Measurements from ENCODE around the gene ELMO2. TPM values are rescaled to one million over a fixed set of nuclear protein-coding genes. Genes with fewer than 3 reads are reported as not detected.

Gene ELMO2
- total and polyA plus RNA-seq, 9 of the 15 experiments (the other 6 are each of a cell fraction or from before 2014, with no cell fraction given), result 7.5 to 21.5 (median 15.9) TPM

GRCh38 chr20:46351357-46352058 lies 54.9 kb downstream of the ELMO2 start:
- H3K4me2 ChIP-seq (ENCODE audit: insufficient read depth, low read length), result no peak overlapping the region
- no peaks in the 10 kb centered on the region for H3K27me3 ChIP-seq (ENCODE audit: control insufficient read depth in 2 of 2, insufficient read depth in 2 of 2, low read length in 2 of 2)
- H3K4me3 ChIP-seq, result no peak overlapping the region
- WGBS (ENCODE audit: insufficient coverage, low coverage, missing lambda C conversion rate), result 88% methylated on average over 7 of the region's 7 CpGs
- POLR2A ChIA-PET, result no interaction called here
- TF ChIP-seq HSF4 (CRISPR knock-in tag; IDR thresholded peaks at IDR 0.05; ENCODE audit: borderline replicate concordance), result no peak
- no peak for TF ChIP-seq ZC3H11A (IDR thresholded peaks at IDR 0.05; ENCODE audit: low read depth, low read length)
- no peak for TF ChIP-seq HMBOX1 (IDR thresholded peaks at IDR 0.05)
- TF ChIP-seq MNT (conservative IDR thresholded peaks at IDR 0.05), result no peak
- TF ChIP-seq ZNF175 (CRISPR knock-in tag; IDR thresholded peaks at IDR 0.05; ENCODE audit: low read depth), result no peak
- no peak for TF ChIP-seq ZNF23 (CRISPR knock-in tag; IDR thresholded peaks at IDR 0.05)
- TF ChIP-seq BHLHE40 (IDR thresholded peaks at IDR 0.05; ENCODE audit: low read length), result no peak
- BruUV-seq (replicated peaks), result no TSS peak
- H3K9me1 ChIP-seq (ENCODE audit: control insufficient read depth, insufficient read depth, low read length), result peaks cover 10% of the 10 kb centered on the region
- H4K20me1 ChIP-seq (replicated peaks; ENCODE audit: control insufficient read depth, insufficient read depth, low read length), result peaks cover 19% of the 10 kb centered on the region
- H3K36me3 ChIP-seq (ENCODE audit: control insufficient read depth, insufficient read depth, low read length), result peaks cover 57% of the 10 kb centered on the region; the same call in 2 of the 3 replicates
- peak overlapping the region; percentile 54 to 90; a peak in 3 of 4 replicates for H3K9ac ChIP-seq (ENCODE audit: insufficient read depth in 1 of 2, low read depth in 2 of 2, low read length in 2 of 2)
- DNase-seq (ENCODE audit: extremely low read depth in 1 of 4, low spot score in 3 of 4), result no peak
- no peak overlapping the region for H2AFZ ChIP-seq (ENCODE audit: low read depth, low read length)
- peak overlapping the region; percentile 84; the same call in 2 of the 3 replicates for H3K27ac ChIP-seq (ENCODE audit: extremely low read depth, low read depth, low read length)
- in situ Hi-C loops (cut with MboI) (loop anchor here (10.0 kb wide), 1 partner anchor 323 kb away; no protein-coding TSS in a partner anchor), intact Hi-C loops (cut with micrococcal nuclease) (no loop called here)
- FAIRE-seq, result no peak
- H3K4me1 ChIP-seq (replicated peaks in 1 of 2; ENCODE audit: control insufficient read depth in 2 of 2, insufficient read depth in 2 of 2, low read length in 2 of 2), result peaks cover 24 to 49% of the 10 kb centered on the region in 2 experiments
- ATAC-seq, result no peak
- CTCF ChIA-PET (ENCODE audit: low intra/inter-chr PET ratio), result no interaction called here
- H3K79me2 ChIP-seq (ENCODE audit: control insufficient read depth, insufficient read depth, low read length), result no peaks in the 10 kb centered on the region
- H3K9me3 ChIP-seq (replicated peaks; ENCODE audit: control insufficient read depth, insufficient read depth, low read depth, low read length), result no peaks in the 10 kb centered on the region
